BJ (cell line): ENCODE data around the gene SBF2. TPM values are rescaled to one million over a fixed set of nuclear protein-coding genes. Genes with fewer than 3 reads are reported as not detected.

Source experiments
- CTCF ChIA-PET: fragments of 350-600 bp; formaldehyde crosslinking; extraction: SDS; loops from one replicate; lab custom pipeline; 2021; ENCODE audit warnings: antibody characterized with exemption, inconsistent platforms; lab: Yijun Ruan, JAX
- POLR2A ChIA-PET: fragments of 300-600 bp; sonication (Branson Sonifier 250); formaldehyde crosslinking; extraction: SDS; loops from one replicate; lab custom pipeline; 2021; ENCODE audit warnings: antibody characterized with exemption; lab: Charles Lee
- DNase-seq: peaks from one replicate; pipeline ENCODE4 v3.0.0-alpha.2; 2011; ENCODE audit warnings: low read depth
- H3K27me3 ChIP-seq: 2 replicates; pipeline ENCODE4 v1.6.0; 2011; ENCODE audit warnings: low read length; ENCODE audit not compliant: control insufficient read depth, insufficient read depth
- H3K36me3 ChIP-seq: 2 replicates; pipeline ENCODE4 v1.5.1; 2011; ENCODE audit warnings: low read length; ENCODE audit not compliant: control insufficient read depth, insufficient read depth
- H3K4me3 ChIP-seq: 2 replicates; pipeline ENCODE4 v1.5.1; 2011; ENCODE audit warnings: low read depth, mild to moderate bottlenecking, control low read depth, low read length
- CTCF ChIP-seq: IDR thresholded peaks from 2 replicates; pipeline ENCODE4 v1.5.1; 2011; ENCODE audit warnings: low read depth, mild to moderate bottlenecking, control low read depth, inconsistent platforms, low read length, moderate library complexity; ENCODE audit not compliant: insufficient read depth
- polyA plus RNA-seq: library from polyadenylated mRNA; depleted of rRNA; stranded (reverse); fragments of >200 nt; gene quantifications from 2 replicates; pipeline ENCODE4 v1.2.3, GENCODE V29; 2011

The SBF2 gene
- polyA plus RNA-seq, 1 experiment: 33.8 TPM

GRCh38 chr11:9840460-9841004 lies 453.5 kb downstream of the SBF2 start:
- ChIA-PET CTCF (no interaction called here), POLR2A (no interaction called here)
- no peak for DNase-seq
- Histone ChIP-seq H3K27me3 (no peaks in the 10 kb centered on the region), H3K36me3 (peaks cover 1% of the 10 kb centered on the region; the same call in 1 of the 2 replicates), H3K4me3 (no peak overlapping the region)
- TF ChIP-seq CTCF: no peak

GRCh38 chr11:9839550-9839949 lies 454.5 kb downstream of the SBF2 start:
- POLR2A ChIA-PET: interaction anchor here (0.6 to 1.0 kb wide), 2 partner anchors 11 to 18 kb away, joined by 3 read pairs; no protein-coding TSS in a partner anchor

GRCh38 chr11:9838961-9839360 lies 455.1 kb downstream of the SBF2 start:
- POLR2A ChIA-PET: interaction anchor here (0.6 to 1.1 kb wide), 3 partner anchors 12 to 35 kb away, joined by 3 read pairs; no protein-coding TSS in a partner anchor
- no peak overlapping the region for H3K4me3 ChIP-seq
- CTCF ChIA-PET: interaction anchor here (1.1 to 1.3 kb wide), 2 partner anchors 23 to 81 kb away, joined by 3 to 5 read pairs; no protein-coding TSS in a partner anchor
- peaks cover 1% of the 10 kb centered on the region; the same call in 1 of the 2 replicates for H3K36me3 ChIP-seq
- TF ChIP-seq CTCF: no peak
- no peaks in the 10 kb centered on the region for H3K27me3 ChIP-seq
- DNase-seq: no peak

More at GRCh38 chr11:9839550-9839949, 454.5 kb downstream of the SBF2 start:
- Histone ChIP-seq H3K4me3 (no peak overlapping the region), H3K36me3 (peaks cover 1% of the 10 kb centered on the region; the same call in 1 of the 2 replicates), H3K27me3 (no peaks in the 10 kb centered on the region)
- CTCF ChIA-PET: interaction anchor here (0.8 to 1.3 kb wide), 3 partner anchors 23 to 472 kb away, joined by 3 to 5 read pairs (median 4); no protein-coding TSS in a partner anchor
- TF ChIP-seq CTCF: no peak
- no peak for DNase-seq

- Histone ChIP-seq H3K36me3 (peaks cover 1% of the 10 kb centered on the region; the same call in 1 of the 2 replicates), H3K27me3 (no peaks in the 10 kb centered on the region), H3K4me3 (no peak overlapping the region)
- no peak for TF ChIP-seq CTCF
- DNase-seq: no peak
- ChIA-PET POLR2A (interaction anchor here (1.1 kb wide), 1 partner anchor 35 kb away, joined by 3 read pairs; no protein-coding TSS in a partner anchor), CTCF (interaction anchor here (1.3 kb wide), 1 partner anchor 24 kb away, joined by 3 read pairs; no protein-coding TSS in a partner anchor)
These were observed 455.8 kb downstream of the SBF2 start for GRCh38 chr11:9838229-9838628.

- TF ChIP-seq CTCF: no peak
- Histone ChIP-seq H3K36me3 (peaks cover 3% of the 10 kb centered on the region; the same call in 1 of the 2 replicates), H3K27me3 (no peaks in the 10 kb centered on the region), H3K4me3 (no peak overlapping the region)
- DNase-seq: no peak
- ChIA-PET CTCF (interaction anchor here (0.6 to 1.5 kb wide), 2 partner anchors 45 to 139 kb away, joined by 3 to 5 read pairs; no protein-coding TSS in a partner anchor), POLR2A (no interaction called here)
These were observed 459.7 kb downstream of the SBF2 start for GRCh38 chr11:9834291-9834690.
